Effector memory CD8-positive, alpha-beta T cell (primary cell): ENCODE results near the gene INTS13.
A peak's percentile ranks its signal among the peaks of the same experiment; 100 is the strongest.

Experiments used
- ATAC-seq: fragments of 150-1000 bp; cut with Tn5 transposase; replicated peaks from 2 replicates; pipeline ENCODE4 v1.10.0; 2021; ENCODE audit warnings: mild to moderate bottlenecking, moderate library complexity
- DNase-seq, 3 experiments: peaks; one replicate each; pipeline ENCODE4 v3.0.0; 2021
- H3K27ac Mint-ChIP-seq, 2 donors: one replicate each; pipeline ENCODE4 v1.8.0; 2022; ENCODE audit warnings: mild to moderate bottlenecking in 2 of 2, mixed read lengths in 2 of 2, moderate library complexity in 2 of 2
- H3K27me3 Mint-ChIP-seq, 2 donors: one replicate each; pipeline ENCODE4 v1.8.0; 2022; ENCODE audit warnings: mixed read lengths in 2 of 2
- H3K36me3 Mint-ChIP-seq: one replicate; pipeline ENCODE4 v1.8.0; 2022; ENCODE audit warnings: mild to moderate bottlenecking, moderate library complexity, mixed read lengths; ENCODE audit not compliant: insufficient read depth
- H3K4me1 Mint-ChIP-seq, 2 donors: one replicate each; pipeline ENCODE4 v1.8.0; 2022; ENCODE audit warnings: low read depth in 2 of 2, mixed read lengths in 2 of 2
- H3K4me3 Mint-ChIP-seq, 2 donors: one replicate each; pipeline ENCODE4 v1.8.0; 2022; ENCODE audit warnings: mild to moderate bottlenecking in 2 of 2, mixed read lengths in 2 of 2, moderate library complexity in 2 of 2
- H3K9me3 Mint-ChIP-seq, 2 donors: one replicate each; pipeline ENCODE4 v1.8.0; 2022; ENCODE audit warnings: mixed read lengths in 2 of 2

The INTS13 gene

GRCh38 chr12:26941215-26941594, 3.4 kb upstream of the INTS13 start:
- peaks cover 29% of the 10 kb centered on the region for H3K36me3 Mint-ChIP-seq
- H3K27ac Mint-ChIP-seq = peak overlapping the region; percentile 93 to 95
- ATAC-seq (no peak), DNase-seq (no peak)
- peak overlapping the region; percentile 92 to 94 for H3K4me3 Mint-ChIP-seq
- H3K27me3 Mint-ChIP-seq = no peaks in the 10 kb centered on the region
- no peaks in the 10 kb centered on the region for H3K9me3 Mint-ChIP-seq
- H3K4me1 Mint-ChIP-seq = peaks cover 36 to 77% of the 10 kb centered on the region in 2 donors

GRCh38 chr12:26940516-26941214, 2.9 kb upstream of the INTS13 start:
- DNase-seq (no peak), ATAC-seq (no peak)
- Mint-ChIP-seq H3K36me3 (peaks cover 28% of the 10 kb centered on the region), H3K27ac (peak overlapping the region; percentile 93 to 95), H3K27me3 (no peaks in the 10 kb centered on the region), H3K4me1 (peaks cover 35 to 77% of the 10 kb centered on the region in 2 donors), H3K4me3 (peak overlapping the region; percentile 92 to 94), H3K9me3 (no peaks in the 10 kb centered on the region)

- ATAC-seq = no peak
- peaks cover 39 to 79% of the 10 kb centered on the region in 2 donors for H3K4me1 Mint-ChIP-seq
These were observed 2.2 kb upstream of the INTS13 start for GRCh38 chr12:26939953-26940352.

GRCh38 chr12:26939192-26939832, 1.5 kb upstream of the INTS13 start:
- Mint-ChIP-seq H3K27me3 (no peaks in the 10 kb centered on the region), H3K36me3 (peaks cover 24% of the 10 kb centered on the region), H3K27ac (peak overlapping the region; percentile 95 to 99), H3K4me1 (peaks cover 44 to 82% of the 10 kb centered on the region in 2 donors), H3K9me3 (no peaks in the 10 kb centered on the region), H3K4me3 (peak overlapping the region; percentile 92 to 94)
- ATAC-seq (no peak), DNase-seq (no peak)

More at GRCh38 chr12:26939953-26940352, 2.2 kb upstream of the INTS13 start:
- Mint-ChIP-seq H3K36me3 (peaks cover 24% of the 10 kb centered on the region), H3K27ac (peak overlapping the region; percentile 95 to 99), H3K27me3 (no peaks in the 10 kb centered on the region), H3K4me3 (peak overlapping the region; percentile 92 to 94), H3K9me3 (no peaks in the 10 kb centered on the region)
- no peak for DNase-seq

GRCh38 chr12:26938701-26939062, 901 bp upstream of the INTS13 start:
- H3K9me3 Mint-ChIP-seq = no peaks in the 10 kb centered on the region
- peak; percentile 7 for ATAC-seq
- peaks cover 39 to 77% of the 10 kb centered on the region in 2 donors for H3K4me1 Mint-ChIP-seq
- H3K4me3 Mint-ChIP-seq = peak overlapping the region; percentile 92 to 94
- no peaks in the 10 kb centered on the region for H3K27me3 Mint-ChIP-seq
- peaks cover 24% of the 10 kb centered on the region for H3K36me3 Mint-ChIP-seq
- peak overlapping the region; percentile 95 to 99 for H3K27ac Mint-ChIP-seq
- DNase-seq = no peak

GRCh38 chr12:26937443-26937862, 328 bp downstream of the INTS13 start:
- H3K36me3 Mint-ChIP-seq = peaks cover 24% of the 10 kb centered on the region
- H3K4me3 Mint-ChIP-seq = peak overlapping the region; percentile 92 to 94
- H3K27ac Mint-ChIP-seq = peak overlapping the region; percentile 95 to 99
- no peak for DNase-seq
- no peaks in the 10 kb centered on the region for H3K27me3 Mint-ChIP-seq
- peaks cover 44 to 77% of the 10 kb centered on the region in 2 donors for H3K4me1 Mint-ChIP-seq
- no peak for ATAC-seq
- no peaks in the 10 kb centered on the region for H3K9me3 Mint-ChIP-seq

- peak overlapping the region; percentile 92 to 94 for H3K4me3 Mint-ChIP-seq
- H3K27me3 Mint-ChIP-seq = no peaks in the 10 kb centered on the region
- peaks cover 26% of the 10 kb centered on the region for H3K36me3 Mint-ChIP-seq
- peak overlapping the region; percentile 95 to 99 for H3K27ac Mint-ChIP-seq
- DNase-seq (no peak), ATAC-seq (no peak)
- H3K4me1 Mint-ChIP-seq = peaks cover 43 to 77% of the 10 kb centered on the region in 2 donors
- no peaks in the 10 kb centered on the region for H3K9me3 Mint-ChIP-seq
These were observed 980 bp downstream of the INTS13 start for GRCh38 chr12:26936559-26937442.

GRCh38 chr12:26935636-26936378, 2.0 kb downstream of the INTS13 start:
- Mint-ChIP-seq H3K4me1 (peaks cover 43 to 71% of the 10 kb centered on the region in 2 donors), H3K27ac (peak overlapping the region; percentile 95 to 99), H3K9me3 (no peaks in the 10 kb centered on the region), H3K4me3 (peak overlapping the region; percentile 92 to 94), H3K27me3 (no peaks in the 10 kb centered on the region), H3K36me3 (peaks cover 30% of the 10 kb centered on the region)
- DNase-seq (no peak), ATAC-seq (no peak)

GRCh38 chr12:26929590-26929989, 8.2 kb downstream of the INTS13 start:
- Mint-ChIP-seq H3K27ac (peak overlapping the region in 1 of 2 donors; percentile 75), H3K4me1 (peaks cover 27 to 29% of the 10 kb centered on the region in 2 donors), H3K9me3 (no peaks in the 10 kb centered on the region), H3K36me3 (peaks cover 35% of the 10 kb centered on the region), H3K4me3 (no peak overlapping the region), H3K27me3 (no peaks in the 10 kb centered on the region)
- no peak for ATAC-seq
- DNase-seq = no peak

- Mint-ChIP-seq H3K27ac (peak overlapping the region in 1 of 2 donors; percentile 63), H3K27me3 (no peaks in the 10 kb centered on the region), H3K4me1 (peaks cover 25 to 26% of the 10 kb centered on the region in 2 donors), H3K4me3 (no peak overlapping the region), H3K9me3 (no peaks in the 10 kb centered on the region), H3K36me3 (peaks cover 42% of the 10 kb centered on the region)
- DNase-seq = no peak
- no peak for ATAC-seq
These were observed 9.1 kb downstream of the INTS13 start for GRCh38 chr12:26928661-26929060.

GRCh38 chr12:26921886-26922285, 15.9 kb downstream of the INTS13 start:
- DNase-seq (no peak), ATAC-seq (no peak)
- H3K27ac Mint-ChIP-seq = peak overlapping the region in 1 of 2 donors; percentile 49

GRCh38 chr12:26919216-26919555, 18.6 kb downstream of the INTS13 start:
- no peak for ATAC-seq

More at GRCh38 chr12:26921886-26922285, 15.9 kb downstream of the INTS13 start:
- H3K36me3 Mint-ChIP-seq = peaks cover 66% of the 10 kb centered on the region
- H3K4me3 Mint-ChIP-seq = no peak overlapping the region
- no peaks in the 10 kb centered on the region for H3K9me3 Mint-ChIP-seq
- no peaks in the 10 kb centered on the region for H3K27me3 Mint-ChIP-seq
- peaks cover 0 to 5% of the 10 kb centered on the region in 2 donors for H3K4me1 Mint-ChIP-seq

More at GRCh38 chr12:26919216-26919555, 18.6 kb downstream of the INTS13 start:
- Mint-ChIP-seq H3K36me3 (peaks cover 66% of the 10 kb centered on the region), H3K4me1 (peaks cover 0 to 5% of the 10 kb centered on the region in 2 donors), H3K27ac (peak overlapping the region in 1 of 2 donors; percentile 54), H3K9me3 (no peaks in the 10 kb centered on the region), H3K27me3 (no peaks in the 10 kb centered on the region), H3K4me3 (no peak overlapping the region)
- no peak for DNase-seq
